ENCODE results near the gene GATA5.

DNA sequence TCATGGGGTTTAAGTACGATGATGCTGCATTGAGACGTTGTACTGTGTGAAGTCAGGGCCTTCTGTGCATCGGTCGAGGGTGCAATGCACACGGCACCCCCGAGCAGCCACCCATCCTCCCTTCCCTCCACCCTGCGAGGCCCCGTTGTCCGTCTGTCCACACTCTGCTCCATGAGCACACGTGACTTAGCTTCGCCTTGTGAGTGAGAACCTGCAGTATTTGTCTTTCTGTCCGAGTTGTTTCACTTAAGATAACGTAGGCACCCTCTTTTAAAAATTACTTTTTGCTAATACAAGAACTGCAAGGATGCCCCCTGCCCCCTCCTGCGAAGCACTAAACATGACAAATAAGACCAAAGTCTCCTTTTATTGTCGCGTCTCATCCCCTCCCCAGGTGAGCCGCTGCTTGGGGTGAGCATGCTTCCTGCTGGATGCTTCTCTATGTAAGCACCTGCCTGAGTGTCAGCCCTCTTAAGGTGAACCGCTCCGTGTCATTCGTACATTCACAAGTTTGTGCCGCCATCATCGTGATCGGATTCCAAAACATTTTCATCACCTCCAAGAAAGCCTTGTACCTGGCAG is 44.8 kb downstream of the GATA5 start:
- TF ChIP-seq, protein P1, sequence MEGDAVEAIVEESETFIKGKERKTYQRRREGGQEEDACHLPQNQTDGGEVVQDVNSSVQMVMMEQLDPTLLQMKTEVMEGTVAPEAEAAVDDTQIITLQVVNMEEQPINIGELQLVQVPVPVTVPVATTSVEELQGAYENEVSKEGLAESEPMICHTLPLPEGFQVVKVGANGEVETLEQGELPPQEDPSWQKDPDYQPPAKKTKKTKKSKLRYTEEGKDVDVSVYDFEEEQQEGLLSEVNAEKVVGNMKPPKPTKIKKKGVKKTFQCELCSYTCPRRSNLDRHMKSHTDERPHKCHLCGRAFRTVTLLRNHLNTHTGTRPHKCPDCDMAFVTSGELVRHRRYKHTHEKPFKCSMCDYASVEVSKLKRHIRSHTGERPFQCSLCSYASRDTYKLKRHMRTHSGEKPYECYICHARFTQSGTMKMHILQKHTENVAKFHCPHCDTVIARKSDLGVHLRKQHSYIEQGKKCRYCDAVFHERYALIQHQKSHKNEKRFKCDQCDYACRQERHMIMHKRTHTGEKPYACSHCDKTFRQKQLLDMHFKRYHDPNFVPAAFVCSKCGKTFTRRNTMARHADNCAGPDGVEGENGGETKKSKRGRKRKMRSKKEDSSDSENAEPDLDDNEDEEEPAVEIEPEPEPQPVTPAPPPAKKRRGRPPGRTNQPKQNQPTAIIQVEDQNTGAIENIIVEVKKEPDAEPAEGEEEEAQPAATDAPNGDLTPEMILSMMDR (IDR thresholded peaks at IDR 0.05), result no peak
- TF ChIP-seq POLR2A (IDR thresholded peaks at IDR 0.05), result no peak

Data from uterus (tissue), 2 donors.